GM18520 (cell line): ENCODE results near the gene FCRL5.

ENCODE experiments used
- ATAC-seq: cut with Tn5 transposase; IDR thresholded peaks from one replicate; pipeline ENCODE4 v1.9.1; 2021; ENCODE audit not compliant: unreplicated experiment

FCRL5 gene

GRCh38 chr1:157532569-157532968 lies 19.7 kb downstream of the FCRL5 start:
- no peak for ATAC-seq

DNA sequence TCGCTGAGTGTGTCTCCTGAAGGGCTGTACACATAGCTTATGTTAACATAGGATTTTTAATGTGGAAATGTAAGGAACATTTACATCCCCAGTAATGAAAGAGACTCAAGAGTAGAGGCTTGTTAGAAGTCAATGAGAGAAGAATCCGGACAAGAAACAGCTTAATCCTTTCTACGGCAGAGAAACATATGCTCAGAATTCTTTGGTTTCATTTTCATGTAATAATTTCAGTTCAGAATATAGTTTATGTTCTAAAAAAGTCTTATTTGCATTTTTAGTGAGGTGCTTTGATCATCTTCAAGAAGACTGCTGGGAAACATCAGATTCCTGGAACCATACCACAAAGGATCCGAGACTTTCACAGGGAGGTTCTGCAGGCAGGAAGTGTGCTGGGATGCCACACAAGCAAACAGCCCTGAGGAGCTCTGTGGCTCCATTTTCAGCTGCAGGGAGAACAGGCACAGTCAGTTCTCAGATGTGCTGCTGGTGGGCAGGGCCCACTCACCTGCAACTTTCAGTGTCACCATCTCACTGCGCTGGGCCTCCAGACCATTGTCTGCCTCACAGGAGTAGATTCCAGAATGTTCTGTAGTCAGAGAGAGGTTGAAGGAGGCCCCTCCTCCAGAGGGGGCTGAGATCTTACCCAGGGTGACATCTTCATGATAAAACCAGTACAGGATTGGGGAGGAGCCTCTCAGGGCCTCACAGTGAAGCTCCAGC lies 28.4 kb downstream of the FCRL5 start:
- no peak for ATAC-seq

- ATAC-seq = no peak
Observed at GRCh38 chr1:157521056-157521455, 31.3 kb downstream of the FCRL5 start.

DNA sequence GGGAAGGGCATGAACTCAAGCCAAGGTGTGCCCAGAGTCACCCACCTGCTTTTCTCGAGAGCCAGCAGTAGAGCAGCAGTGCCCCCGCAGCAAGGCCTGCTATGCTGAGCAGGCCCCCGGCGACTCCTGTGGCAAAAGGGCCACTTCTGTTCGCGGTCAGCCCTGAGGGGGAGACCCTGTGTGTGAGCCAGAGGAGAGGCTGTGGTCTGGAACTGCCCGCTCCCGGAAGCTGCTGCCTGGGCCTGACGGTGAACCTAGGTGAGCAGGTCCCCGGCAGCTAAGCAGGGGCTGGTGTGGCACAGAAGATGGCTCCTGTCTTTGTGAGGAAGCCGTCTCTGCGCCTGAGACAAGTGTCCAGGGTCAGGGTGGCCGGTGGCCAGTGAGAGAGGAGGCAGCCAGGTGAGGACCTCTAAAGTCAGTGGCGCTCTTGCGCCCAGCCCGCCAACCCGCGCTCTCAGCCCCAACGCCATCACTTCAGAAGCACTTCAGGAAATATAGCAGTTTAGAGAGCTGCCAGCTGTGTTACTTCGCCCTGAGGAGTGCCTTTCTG lies 31.9 kb downstream of the FCRL5 start:
- ATAC-seq = no peak

DNA sequence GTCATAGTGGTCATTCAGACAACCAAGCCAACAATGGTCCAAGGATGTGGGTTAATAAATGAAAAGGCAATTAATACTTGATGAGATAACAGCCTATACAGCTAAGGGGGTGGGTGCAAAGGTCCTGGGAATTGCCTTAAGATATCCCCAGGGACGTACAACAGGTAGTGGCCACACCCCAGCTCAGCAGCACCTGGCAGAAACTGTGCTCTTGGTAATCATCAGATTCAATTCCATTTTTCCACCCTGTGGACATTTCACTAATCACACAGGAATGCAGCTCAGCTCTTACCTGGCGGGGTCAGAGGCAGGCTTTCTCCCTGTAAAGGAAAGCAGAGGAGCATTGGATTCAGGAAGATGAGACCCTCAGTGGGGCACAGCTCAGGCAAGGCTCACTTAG lies 32.9 kb downstream of the FCRL5 start:
- no peak for ATAC-seq

- no peak for ATAC-seq
Observed at GRCh38 chr1:157517016-157517415, 35.3 kb downstream of the FCRL5 start.

DNA sequence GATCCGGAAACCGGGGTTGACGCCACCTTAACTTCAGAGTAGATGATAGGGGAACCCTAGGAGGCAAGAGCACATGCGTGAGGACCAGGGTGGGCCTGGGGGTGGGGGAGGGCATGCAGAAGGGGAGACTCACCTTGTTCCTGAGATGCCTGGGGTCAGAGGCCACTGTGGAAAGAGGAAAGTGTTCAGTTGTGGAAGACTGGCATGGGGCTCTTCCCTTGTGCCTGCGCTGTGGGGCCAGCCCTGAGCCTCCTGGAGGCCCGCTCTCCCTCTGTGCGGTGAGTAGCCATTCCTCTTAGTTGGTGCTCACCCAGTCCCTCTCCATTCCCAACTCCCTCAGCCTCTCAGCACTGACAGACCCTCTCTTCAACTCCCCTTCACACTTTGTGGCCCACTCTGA lies 36.6 kb downstream of the FCRL5 start:
- ATAC-seq = no peak

DNA sequence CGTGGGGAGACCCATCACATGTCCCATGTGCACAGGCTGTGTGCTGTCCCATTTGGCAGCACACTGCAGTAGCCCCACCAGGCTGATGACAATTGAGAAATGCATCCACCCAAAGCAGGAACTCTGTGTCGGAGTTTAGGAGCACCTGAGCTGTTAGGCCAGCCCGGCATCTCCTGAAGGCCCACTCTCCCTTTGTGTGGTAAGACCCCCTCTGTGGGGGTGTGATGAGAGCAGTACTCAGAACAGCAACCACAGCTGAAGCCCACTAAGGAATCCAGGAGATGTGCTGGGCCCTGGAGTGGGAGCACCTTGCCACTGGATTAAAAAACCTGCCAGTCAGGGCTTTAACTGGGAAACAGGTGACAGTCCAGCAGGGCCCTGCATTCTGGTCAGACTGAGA lies 37.2 kb downstream of the FCRL5 start:
- ATAC-seq = no peak

DNA sequence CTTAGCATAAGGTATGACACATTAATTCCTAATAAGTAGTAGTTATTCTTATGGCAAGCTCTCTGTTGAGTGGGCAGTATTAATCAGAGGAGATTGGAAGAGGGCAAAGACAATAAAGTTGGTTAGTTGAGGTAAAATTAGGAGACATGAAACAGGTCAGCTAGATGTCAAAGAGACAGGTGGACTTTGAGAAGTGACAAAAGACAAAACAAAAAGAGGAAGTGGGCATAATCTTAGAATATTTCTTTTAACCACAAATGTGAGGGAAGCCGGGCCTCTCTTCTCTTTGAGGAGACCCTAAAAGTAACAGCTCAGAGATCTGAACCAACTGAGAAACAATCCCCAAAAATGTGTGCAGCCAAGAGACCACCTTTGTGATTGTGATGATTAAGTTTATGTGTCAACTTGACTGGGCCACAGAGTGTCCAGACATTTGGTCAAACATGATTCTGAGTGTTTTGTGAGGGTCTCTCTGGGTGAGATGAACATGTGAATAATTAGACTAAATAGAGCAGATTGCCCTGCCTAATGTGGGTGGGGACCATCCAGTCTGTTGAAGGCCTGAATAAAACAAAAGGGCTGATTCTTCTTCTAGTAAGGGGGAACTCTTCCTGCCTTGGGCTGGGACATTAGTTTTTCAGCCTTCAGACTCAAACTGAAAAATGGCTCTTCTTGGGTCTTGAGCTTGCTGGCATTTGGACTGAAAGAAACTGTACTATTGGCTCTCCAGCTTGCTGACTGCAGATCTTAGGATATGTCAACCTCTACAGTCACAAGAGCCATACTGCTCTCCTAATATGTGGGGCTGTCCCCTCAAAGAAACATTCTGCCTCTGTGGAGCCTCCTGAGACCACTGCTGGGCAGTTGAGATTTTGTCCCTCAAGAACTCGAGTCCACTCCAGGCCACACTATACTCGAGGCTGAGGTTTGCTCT lies 40.0 kb downstream of the FCRL5 start:
- peak; percentile 41 for ATAC-seq

DNA sequence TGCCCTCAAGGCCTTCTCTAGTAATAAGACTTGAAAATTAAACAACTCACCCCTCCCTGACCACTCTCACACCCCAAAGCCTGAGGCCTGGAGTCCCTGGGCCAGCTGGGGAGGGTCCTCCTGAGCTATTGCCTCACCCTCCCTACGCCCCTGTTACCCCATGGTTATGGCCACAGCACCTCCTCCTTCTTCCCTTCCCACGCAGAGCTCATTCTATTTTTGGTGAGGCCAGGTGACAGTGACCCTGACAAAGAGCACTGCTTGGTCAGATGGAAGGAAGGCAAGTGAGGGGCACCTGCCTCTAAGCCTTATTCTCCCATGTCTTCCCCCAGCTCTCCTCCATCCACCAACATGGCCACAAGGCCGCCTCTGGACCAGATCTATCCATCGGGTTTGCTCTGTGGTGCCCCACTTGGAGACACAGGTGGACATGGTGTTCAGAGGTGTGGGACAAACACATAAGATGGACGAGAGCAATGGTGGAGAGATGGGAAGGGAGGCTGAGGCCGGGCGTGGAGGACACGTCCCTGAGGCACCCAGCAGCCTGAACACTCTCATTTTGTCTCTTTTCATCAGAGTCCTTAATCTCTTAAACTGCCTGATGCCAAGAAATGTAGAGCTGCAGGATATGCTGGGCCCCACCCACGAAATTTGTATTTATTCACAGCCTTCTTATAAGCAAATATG lies 42.6 kb downstream of the FCRL5 start:
- no peak for ATAC-seq

- no peak for ATAC-seq
Observed at GRCh38 chr1:157505481-157506272, 46.6 kb downstream of the FCRL5 start.

DNA sequence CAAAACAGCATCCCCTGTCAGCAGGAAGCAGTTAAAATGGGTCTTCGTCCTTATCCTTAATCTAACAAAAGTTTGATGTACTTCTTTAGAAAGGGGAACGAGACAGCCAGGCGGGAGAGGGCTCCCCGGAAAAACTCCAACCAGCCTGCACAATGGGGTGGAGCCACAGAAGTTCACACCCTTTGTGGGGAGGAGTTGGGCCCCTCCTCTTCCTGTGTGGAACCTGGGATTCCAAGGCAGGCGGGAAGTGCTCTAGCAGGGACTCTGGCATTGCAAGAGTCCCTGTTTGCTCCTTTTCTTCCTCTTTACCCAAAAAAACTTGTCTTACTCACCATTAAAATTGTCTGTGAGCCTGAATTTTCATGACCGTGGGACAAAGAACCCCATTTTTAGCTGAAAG lies 47.7 kb downstream of the FCRL5 start:
- no peak for ATAC-seq

DNA sequence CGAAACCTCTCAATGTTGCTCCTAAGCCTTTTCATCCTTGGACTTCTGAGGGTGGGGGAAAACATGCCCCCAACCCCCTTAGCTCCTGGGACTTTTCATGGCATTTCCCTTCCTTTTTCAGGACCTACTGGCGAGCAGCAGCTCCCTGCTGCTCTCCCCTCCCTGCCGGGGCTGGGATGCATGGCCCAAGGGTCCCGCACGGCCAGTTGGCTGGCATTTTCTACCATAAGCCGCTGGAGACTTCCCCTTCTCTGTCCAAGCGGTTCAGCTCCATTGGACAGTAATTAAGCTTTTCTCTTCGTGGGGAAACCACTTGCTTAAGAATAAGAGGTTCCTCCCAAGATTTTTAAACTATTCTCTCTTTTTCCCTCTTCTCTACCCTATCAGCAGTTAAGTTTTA lies 52.8 kb downstream of the FCRL5 start:
- ATAC-seq = no peak

GRCh38 chr1:157498736-157499090 lies 53.6 kb downstream of the FCRL5 start:
- ATAC-seq = no peak

- ATAC-seq = no peak
Observed at GRCh38 chr1:157497987-157498735, 54.2 kb downstream of the FCRL5 start.

- ATAC-seq = no peak
Observed at GRCh38 chr1:157497284-157497683, 55.0 kb downstream of the FCRL5 start.

DNA sequence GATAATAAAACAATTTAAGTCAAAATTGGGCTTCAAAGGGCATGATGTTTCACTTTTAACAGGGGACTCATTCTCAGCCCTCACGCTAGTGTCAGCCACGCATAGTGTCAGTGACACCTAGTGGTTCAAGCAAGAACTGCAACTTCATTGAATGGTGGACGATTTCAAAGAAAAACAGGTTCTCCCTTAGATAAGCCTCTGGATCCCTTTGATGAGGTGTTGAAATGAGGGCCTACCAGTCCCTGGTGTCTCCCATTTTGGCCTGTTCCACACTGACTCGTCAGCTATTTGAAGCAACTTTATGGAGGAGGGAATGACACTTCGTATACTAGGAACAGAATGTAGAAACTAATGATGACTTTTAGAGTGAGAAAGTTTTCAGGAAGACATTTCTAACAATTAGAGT lies 56.2 kb downstream of the FCRL5 start:
- no peak for ATAC-seq

GRCh38 chr1:157495285-157495684 lies 57.0 kb downstream of the FCRL5 start:
- ATAC-seq = no peak

GRCh38 chr1:157494093-157494492 lies 58.2 kb downstream of the FCRL5 start:
- no peak for ATAC-seq
